ENCODE results near the gene SLFN11.

SLFN11 gene

DNA sequence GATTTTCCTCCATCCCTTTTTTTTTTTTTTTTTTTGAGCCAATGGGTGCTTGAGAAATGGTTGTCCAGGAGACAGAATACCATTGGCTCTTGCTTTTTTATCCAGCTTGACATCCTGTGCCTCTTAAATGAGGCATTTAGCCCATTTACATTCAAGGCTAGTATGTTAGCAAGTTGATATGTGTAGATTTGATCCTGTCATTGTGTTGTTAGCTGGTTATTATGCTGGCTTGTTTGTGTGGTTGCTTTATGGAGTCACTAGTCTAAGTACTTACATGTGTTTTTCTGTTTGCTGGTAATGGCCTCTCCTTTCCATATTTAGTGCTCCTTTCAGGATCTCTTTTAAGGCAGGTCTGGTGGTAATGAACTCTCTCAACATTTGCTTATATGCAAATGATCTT, 14.1 kb upstream of the SLFN11 start:
- Histone ChIP-seq H3K4me3 (replicated peaks; ENCODE audit: insufficient read depth, low read length) (no peak overlapping the region), H3K27ac (replicated peaks) (no peak overlapping the region), H3K27me3 (ENCODE audit: insufficient read depth, poor library complexity, severe bottlenecking) (no peaks in the 10 kb centered on the region)
- TF ChIP-seq, protein P1, sequence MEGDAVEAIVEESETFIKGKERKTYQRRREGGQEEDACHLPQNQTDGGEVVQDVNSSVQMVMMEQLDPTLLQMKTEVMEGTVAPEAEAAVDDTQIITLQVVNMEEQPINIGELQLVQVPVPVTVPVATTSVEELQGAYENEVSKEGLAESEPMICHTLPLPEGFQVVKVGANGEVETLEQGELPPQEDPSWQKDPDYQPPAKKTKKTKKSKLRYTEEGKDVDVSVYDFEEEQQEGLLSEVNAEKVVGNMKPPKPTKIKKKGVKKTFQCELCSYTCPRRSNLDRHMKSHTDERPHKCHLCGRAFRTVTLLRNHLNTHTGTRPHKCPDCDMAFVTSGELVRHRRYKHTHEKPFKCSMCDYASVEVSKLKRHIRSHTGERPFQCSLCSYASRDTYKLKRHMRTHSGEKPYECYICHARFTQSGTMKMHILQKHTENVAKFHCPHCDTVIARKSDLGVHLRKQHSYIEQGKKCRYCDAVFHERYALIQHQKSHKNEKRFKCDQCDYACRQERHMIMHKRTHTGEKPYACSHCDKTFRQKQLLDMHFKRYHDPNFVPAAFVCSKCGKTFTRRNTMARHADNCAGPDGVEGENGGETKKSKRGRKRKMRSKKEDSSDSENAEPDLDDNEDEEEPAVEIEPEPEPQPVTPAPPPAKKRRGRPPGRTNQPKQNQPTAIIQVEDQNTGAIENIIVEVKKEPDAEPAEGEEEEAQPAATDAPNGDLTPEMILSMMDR (IDR thresholded peaks at IDR 0.05; ENCODE audit: insufficient read depth, low read length) = no peak
- TF ChIP-seq POLR2AphosphoS5 (IDR thresholded peaks at IDR 0.05; ENCODE audit: low read depth) (no peak), SPI1 (IDR thresholded peaks at IDR 0.05; ENCODE audit: borderline replicate concordance, low read depth) (no peak), GABPA (IDR thresholded peaks at IDR 0.05; ENCODE audit: low read depth) (no peak)
- TF ChIP-seq, protein P2, sequence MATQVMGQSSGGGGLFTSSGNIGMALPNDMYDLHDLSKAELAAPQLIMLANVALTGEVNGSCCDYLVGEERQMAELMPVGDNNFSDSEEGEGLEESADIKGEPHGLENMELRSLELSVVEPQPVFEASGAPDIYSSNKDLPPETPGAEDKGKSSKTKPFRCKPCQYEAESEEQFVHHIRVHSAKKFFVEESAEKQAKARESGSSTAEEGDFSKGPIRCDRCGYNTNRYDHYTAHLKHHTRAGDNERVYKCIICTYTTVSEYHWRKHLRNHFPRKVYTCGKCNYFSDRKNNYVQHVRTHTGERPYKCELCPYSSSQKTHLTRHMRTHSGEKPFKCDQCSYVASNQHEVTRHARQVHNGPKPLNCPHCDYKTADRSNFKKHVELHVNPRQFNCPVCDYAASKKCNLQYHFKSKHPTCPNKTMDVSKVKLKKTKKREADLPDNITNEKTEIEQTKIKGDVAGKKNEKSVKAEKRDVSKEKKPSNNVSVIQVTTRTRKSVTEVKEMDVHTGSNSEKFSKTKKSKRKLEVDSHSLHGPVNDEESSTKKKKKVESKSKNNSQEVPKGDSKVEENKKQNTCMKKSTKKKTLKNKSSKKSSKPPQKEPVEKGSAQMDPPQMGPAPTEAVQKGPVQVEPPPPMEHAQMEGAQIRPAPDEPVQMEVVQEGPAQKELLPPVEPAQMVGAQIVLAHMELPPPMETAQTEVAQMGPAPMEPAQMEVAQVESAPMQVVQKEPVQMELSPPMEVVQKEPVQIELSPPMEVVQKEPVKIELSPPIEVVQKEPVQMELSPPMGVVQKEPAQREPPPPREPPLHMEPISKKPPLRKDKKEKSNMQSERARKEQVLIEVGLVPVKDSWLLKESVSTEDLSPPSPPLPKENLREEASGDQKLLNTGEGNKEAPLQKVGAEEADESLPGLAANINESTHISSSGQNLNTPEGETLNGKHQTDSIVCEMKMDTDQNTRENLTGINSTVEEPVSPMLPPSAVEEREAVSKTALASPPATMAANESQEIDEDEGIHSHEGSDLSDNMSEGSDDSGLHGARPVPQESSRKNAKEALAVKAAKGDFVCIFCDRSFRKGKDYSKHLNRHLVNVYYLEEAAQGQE (IDR thresholded peaks at IDR 0.05; ENCODE audit: insufficient replicate concordance, low read depth) = no peak
- DNase-seq (ENCODE audit: low read depth in 1 of 2, low spot score in 1 of 2) = no peak

DNA sequence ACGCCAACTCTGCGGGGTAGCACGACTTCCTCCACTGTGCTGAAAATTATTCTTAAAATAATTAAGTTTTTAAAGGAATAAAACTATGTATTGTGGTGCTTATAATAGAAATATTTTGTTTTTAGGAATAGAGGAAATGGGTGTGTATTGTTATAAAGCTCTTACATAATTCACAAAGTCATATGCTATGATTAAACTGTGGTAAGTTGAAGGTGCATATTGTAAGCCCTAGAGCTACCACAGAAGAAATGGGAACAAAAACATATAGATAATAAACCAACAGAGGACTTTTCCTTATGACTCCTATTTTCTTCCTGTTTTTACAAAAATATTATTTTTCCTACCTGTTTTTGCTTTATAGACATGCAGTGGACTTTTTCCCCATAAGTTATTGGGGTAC, 4.3 kb upstream of the SLFN11 start:
- no peak for DNase-seq (ENCODE audit: low read depth in 1 of 2, low spot score in 1 of 2)

DNA sequence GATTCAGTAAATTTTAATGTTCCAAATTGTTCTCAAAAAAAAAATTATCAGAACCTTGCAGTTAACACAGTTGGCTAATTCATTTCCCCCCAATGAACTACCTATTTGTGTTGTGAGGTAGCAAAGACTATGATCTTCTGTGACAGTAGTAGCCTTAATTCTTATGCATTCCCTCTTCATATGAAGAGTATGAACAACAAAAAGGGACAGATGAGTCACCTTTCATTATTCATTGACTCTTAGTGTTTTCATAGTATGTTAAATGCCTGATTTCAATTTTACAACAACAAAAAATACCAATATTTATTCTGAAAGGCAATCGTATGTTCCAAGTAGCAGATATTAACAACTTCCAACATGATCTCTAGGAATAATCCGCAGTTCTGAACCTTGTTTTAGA, 3.6 kb upstream of the SLFN11 start:
- H3K4me3 ChIP-seq (replicated peaks; ENCODE audit: insufficient read depth, low read length) = no peak overlapping the region
- no peak for DNase-seq (ENCODE audit: low read depth in 1 of 2, low spot score in 1 of 2)
- no peak overlapping the region for H3K27ac ChIP-seq (replicated peaks)
- H3K27me3 ChIP-seq (ENCODE audit: insufficient read depth, poor library complexity, severe bottlenecking) = no peaks in the 10 kb centered on the region
- TF ChIP-seq POLR2AphosphoS5 (IDR thresholded peaks at IDR 0.05; ENCODE audit: low read depth) (no peak), GABPA (IDR thresholded peaks at IDR 0.05; ENCODE audit: low read depth) (no peak), SPI1 (IDR thresholded peaks at IDR 0.05; ENCODE audit: borderline replicate concordance, low read depth) (no peak)
- TF ChIP-seq, protein P1 (IDR thresholded peaks at IDR 0.05; ENCODE audit: insufficient read depth, low read length) = no peak
- TF ChIP-seq, protein P2 (IDR thresholded peaks at IDR 0.05; ENCODE audit: insufficient replicate concordance, low read depth) = no peak

More for the DNA sequence above, 4.3 kb upstream of the SLFN11 start:
- Histone ChIP-seq H3K27me3 (ENCODE audit: insufficient read depth, poor library complexity, severe bottlenecking) (no peaks in the 10 kb centered on the region), H3K27ac (replicated peaks) (no peak overlapping the region), H3K4me3 (replicated peaks; ENCODE audit: insufficient read depth, low read length) (no peak overlapping the region)
- TF ChIP-seq SPI1 (IDR thresholded peaks at IDR 0.05; ENCODE audit: borderline replicate concordance, low read depth) = no peak
- TF ChIP-seq POLR2AphosphoS5 (IDR thresholded peaks at IDR 0.05; ENCODE audit: low read depth) = no peak
- no peak for TF ChIP-seq GABPA (IDR thresholded peaks at IDR 0.05; ENCODE audit: low read depth)
- TF ChIP-seq, protein P1 (IDR thresholded peaks at IDR 0.05; ENCODE audit: insufficient read depth, low read length) = no peak
- TF ChIP-seq, protein P2 (IDR thresholded peaks at IDR 0.05; ENCODE audit: insufficient replicate concordance, low read depth) = no peak
